ENCODE measurements around the gene LTBP2.

Gene LTBP2

GRCh38 chr14:74610866-74611649 lies 979 bp downstream of the LTBP2 start:
- no peak for DNase-seq

- DNase-seq, result no peak
Observed at GRCh38 chr14:74610199-74610865, 1.7 kb downstream of the LTBP2 start.

GRCh38 chr14:74609721-74610120 lies 2.3 kb downstream of the LTBP2 start:
- DNase-seq, result no peak

DNA sequence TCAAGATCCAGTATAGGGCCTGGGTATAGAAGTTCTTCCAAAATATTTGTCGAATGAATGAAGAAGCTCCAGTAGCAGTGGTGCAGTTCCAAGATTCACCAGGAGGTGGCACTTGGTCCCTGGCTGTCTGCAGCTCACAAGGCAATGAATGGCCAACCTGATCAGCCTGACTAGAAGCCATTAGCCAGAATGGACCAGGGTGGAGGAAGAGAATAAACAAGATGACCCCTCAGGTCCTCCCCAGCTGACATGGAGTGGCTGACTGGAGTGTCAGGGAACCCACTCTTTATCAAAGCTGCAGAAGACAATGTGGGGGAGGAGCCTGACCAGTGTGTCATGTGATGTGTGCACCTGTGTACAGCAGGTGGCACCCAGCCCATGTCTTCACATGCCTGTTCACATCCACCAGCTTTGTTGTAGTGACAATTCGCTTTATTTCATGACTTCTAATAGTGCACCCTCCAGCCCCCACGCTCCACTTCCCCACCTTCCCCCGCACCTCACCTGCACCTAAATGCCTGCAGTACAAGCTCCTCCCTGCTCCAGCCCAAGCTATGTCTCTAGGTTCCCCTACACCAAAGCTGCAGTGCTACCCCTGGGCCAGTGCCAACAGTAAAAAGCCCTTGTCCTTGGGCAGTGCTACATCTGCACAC lies 3.0 kb downstream of the LTBP2 start:
- DNase-seq, result peak; percentile 91

DNA sequence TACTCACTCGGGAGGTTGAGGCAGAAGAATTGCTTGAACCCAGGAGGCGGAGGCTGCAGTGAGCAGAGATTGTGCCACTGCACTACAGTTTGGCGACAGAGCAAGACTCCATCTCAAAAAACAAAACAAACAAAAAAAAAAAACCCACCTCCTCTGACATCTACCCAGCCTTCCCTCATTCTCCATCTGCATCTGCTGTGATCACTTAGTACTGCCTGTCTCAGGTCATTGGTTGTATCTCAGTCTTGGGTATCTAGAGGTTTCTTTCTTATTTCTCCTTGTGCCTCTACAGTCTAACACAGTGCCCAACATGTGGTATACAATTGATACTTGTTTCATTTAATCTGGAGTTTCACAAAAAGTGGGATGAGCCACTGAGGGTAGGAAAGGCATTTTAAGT lies 5.3 kb downstream of the LTBP2 start:
- no peak for DNase-seq

GRCh38 chr14:74605531-74606223 lies 6.4 kb downstream of the LTBP2 start:
- DNase-seq, result no peak

DNA sequence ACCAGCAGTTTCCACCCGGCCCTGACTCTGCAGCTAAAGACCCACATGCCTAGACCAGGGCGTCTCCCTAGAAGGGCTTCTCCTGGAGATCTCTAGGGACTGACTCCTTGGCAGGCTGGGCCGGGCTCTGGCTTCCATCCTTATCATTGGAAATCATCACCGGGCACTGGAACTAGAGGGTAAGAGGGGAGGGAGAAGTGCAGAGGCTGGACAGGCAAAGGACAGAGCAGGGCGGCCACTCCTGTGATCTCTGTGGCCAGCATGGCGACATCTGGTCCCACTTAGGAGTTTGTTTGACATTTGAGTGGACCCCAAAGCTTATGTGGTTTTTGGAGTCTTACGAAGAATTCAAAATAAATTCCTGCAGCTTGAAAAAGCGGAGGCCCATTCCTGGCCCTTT lies 7.1 kb downstream of the LTBP2 start:
- DNase-seq, result no peak

- DNase-seq, result no peak
Observed at GRCh38 chr14:74604157-74604556, 7.9 kb downstream of the LTBP2 start.

DNA sequence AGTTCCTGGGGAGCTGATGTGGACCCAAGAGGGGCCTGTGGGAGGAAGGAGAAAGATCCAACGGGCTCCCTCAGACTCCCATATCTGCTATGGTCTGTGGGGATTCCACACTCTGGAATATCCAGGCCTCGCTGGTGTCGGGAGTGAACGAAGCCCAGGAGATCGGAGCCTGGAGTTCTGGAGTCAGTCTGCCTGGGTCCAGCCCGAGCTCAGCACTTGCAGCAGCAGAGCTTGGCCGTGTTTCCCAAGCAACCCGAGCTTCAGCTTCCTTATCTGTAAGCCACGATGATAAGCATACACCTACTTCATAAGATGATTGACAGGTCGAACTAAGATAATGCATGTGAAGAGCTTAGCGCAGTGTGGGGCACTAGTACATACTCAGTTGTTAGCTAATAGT lies 10.1 kb downstream of the LTBP2 start:
- DNase-seq, result no peak

DNA sequence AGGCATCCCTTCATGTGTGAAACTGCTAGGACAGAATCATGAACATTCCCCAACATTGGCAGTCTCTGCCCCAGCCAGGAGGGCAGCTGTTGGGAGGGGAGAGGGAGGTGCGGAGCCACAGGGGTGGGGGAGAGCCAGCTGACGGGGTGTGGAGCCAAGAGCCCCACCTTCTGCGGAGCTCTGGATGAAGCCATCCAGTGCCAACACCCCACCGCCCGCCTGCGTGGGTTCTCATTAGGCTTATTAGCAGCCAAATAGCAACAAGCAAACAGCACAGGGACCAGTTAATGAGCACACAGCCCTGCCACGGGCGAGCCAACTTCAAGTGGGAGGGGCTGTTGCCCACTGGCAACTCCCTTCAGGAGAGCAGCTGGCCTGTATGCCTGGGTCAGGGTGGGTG lies 12.1 kb downstream of the LTBP2 start:
- no peak for DNase-seq

GRCh38 chr14:74599321-74599761 lies 12.7 kb downstream of the LTBP2 start:
- DNase-seq, result no peak

GRCh38 chr14:74596741-74597450 lies 15.1 kb downstream of the LTBP2 start:
- DNase-seq, result peak; percentile 40

- DNase-seq, result no peak
Observed at GRCh38 chr14:74595006-74595735, 16.9 kb downstream of the LTBP2 start.

DNA sequence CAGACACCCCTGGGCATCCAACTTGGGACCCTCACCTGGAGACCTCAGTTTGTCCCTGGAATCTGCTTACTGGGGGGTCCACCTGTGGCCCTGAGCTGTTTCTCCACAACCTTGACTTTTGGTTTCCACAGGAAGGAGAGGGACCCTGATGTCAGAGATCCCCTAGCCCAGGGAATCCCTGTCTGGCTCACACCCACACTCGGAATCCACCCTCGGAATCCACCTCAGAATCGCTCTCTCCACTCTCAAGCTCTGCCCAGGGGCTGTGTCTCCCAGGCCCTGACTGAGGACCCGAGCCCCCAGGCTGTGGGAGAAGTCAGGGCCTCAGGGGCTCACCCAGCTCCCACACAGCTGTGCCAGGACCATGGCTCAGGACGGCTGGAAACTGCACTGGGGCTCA lies 17.4 kb downstream of the LTBP2 start:
- DNase-seq, result no peak

DNA sequence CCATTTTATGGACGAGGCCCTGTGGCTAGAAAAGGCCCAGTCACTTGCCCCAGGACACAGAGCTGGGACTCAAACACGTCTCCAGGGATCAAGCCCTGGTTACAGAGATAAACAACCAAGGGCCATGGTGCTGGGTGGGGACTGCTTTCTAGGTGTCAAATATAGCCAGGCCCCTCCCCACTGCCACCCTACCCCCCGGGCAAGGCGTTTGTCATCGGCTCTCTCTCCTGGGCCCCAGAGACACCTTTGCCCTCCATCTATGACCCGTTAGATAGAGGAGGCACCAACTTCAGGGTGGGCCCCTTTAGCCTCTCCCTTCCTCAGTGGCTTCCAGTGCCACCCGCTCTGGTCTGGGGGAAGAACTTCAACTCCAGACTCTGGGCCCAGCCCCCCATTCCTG lies 18.0 kb downstream of the LTBP2 start:
- no peak for DNase-seq

DNA sequence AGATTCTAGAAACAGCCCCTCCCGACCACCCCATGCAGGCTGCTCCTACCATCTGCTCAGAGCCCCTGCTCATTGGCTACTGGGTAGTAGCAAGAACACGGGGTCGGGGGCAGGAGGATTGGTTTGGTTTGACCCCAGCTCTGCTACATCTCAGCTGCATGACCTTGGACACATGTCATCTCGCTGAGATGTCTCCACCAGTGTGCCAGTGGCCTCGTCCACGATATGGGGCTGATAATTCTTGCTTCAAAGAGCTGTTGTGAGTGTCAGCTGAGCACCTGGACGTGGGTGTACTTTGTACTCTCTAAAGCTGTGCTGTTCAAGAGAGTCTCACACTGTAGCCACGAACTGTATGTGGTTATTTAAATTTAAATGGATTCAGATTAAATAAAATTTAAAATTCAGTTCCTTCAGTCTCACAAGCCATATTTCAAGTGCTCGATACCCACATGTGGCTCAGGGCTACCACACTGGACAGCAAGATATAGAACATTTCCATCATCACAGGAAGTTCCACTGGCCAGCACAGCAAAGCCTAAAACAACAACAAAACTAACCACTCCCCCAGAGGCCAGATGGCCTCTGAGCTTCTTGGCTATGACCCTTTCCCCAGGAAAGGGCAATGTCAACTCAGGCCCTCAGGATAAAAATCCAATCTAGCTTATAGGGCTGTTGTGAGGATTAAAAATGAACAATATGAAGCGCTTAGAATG lies 18.6 kb downstream of the LTBP2 start:
- DNase-seq, result no peak

GRCh38 chr14:74592476-74593201 lies 19.4 kb downstream of the LTBP2 start:
- DNase-seq, result peak; percentile 84

- no peak for DNase-seq
Observed at GRCh38 chr14:74591899-74592298, 20.1 kb downstream of the LTBP2 start.

- DNase-seq, result no peak
Observed at GRCh38 chr14:74591394-74591793, 20.6 kb downstream of the LTBP2 start.

GRCh38 chr14:74589291-74589879 lies 22.7 kb downstream of the LTBP2 start:
- no peak for DNase-seq
